ENCODE results near the gene HNF1B. TPM values are rescaled to one million over a fixed set of nuclear protein-coding genes. Genes with fewer than 3 reads are reported as not detected.

Gene HNF1B
- total RNA-seq, 1 experiment from 2014 or later = not detected

DNA sequence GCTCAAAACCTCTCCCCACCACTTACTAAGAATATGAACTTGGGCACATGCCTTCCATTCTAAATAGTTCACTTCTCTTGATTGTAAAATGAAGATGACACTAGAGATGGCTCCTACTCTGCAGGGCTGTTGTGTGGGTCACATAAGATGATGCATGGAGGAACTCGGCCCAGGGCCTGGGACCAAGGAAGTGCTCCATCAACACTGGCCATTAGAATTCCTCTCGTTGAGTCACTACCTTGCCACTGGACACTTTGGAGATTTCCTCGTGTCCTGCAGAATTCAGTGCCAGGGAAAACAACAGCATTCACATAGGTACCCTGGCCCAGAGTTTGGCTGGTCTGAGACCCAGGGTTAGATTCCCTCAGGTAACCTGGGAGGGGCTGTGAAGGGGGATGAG lies 18.6 kb downstream of the HNF1B start:
- CTCF ChIA-PET = no interaction called here
- H2AFZ ChIP-seq = no peak overlapping the region
- no peaks in the 10 kb centered on the region for H3K36me3 ChIP-seq (ENCODE audit: low read depth)
- no peaks in the 10 kb centered on the region for H3K9me2 ChIP-seq (ENCODE audit: insufficient read depth)
- DNase-seq = no peak
- no peaks in the 10 kb centered on the region for H3K79me2 ChIP-seq (ENCODE audit: low read depth)
- no TSS peak for BruUV-seq (replicated peaks)
- POLR2A ChIA-PET (ENCODE audit: unreplicated experiment) = no interaction called here
- H3K4me1 ChIP-seq (replicated peaks; ENCODE audit: insufficient read depth) = no peaks in the 10 kb centered on the region
- no peak overlapping the region for H3K27ac ChIP-seq
- H3K9me3 ChIP-seq (ENCODE audit: insufficient read depth, low read depth) = no peaks in the 10 kb centered on the region
- H4K20me1 ChIP-seq (ENCODE audit: insufficient read depth) = no peaks in the 10 kb centered on the region
- H3F3A ChIP-seq (ENCODE audit: insufficient read depth, low read depth) = no peaks in the 10 kb centered on the region
- intact Hi-C loops (cut with micrococcal nuclease; ENCODE audit: unreplicated experiment) = no loop called here
- H3K4me3 ChIP-seq = no peak overlapping the region
- no peak overlapping the region for H3K4me2 ChIP-seq
- H3K27me3 ChIP-seq (ENCODE audit: insufficient read depth, low read depth) = no peaks in the 10 kb centered on the region
- TF ChIP-seq EZH2 (IDR thresholded peaks at IDR 0.05; ENCODE audit: low read depth) = no peak
- TF ChIP-seq, protein P1, sequence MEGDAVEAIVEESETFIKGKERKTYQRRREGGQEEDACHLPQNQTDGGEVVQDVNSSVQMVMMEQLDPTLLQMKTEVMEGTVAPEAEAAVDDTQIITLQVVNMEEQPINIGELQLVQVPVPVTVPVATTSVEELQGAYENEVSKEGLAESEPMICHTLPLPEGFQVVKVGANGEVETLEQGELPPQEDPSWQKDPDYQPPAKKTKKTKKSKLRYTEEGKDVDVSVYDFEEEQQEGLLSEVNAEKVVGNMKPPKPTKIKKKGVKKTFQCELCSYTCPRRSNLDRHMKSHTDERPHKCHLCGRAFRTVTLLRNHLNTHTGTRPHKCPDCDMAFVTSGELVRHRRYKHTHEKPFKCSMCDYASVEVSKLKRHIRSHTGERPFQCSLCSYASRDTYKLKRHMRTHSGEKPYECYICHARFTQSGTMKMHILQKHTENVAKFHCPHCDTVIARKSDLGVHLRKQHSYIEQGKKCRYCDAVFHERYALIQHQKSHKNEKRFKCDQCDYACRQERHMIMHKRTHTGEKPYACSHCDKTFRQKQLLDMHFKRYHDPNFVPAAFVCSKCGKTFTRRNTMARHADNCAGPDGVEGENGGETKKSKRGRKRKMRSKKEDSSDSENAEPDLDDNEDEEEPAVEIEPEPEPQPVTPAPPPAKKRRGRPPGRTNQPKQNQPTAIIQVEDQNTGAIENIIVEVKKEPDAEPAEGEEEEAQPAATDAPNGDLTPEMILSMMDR (conservative IDR thresholded peaks at IDR 0.05) = no peak

- TF ChIP-seq, protein P1 (conservative IDR thresholded peaks at IDR 0.05) = no peak
- no peak for TF ChIP-seq EZH2 (IDR thresholded peaks at IDR 0.05; ENCODE audit: low read depth)
- BruUV-seq (replicated peaks) = no TSS peak
- POLR2A ChIA-PET (ENCODE audit: unreplicated experiment) = interaction anchor here (0.6 kb wide), 1 partner anchor 124 kb away, joined by 3 read pairs; no protein-coding TSS in a partner anchor
- no peaks in the 10 kb centered on the region for H4K20me1 ChIP-seq (ENCODE audit: insufficient read depth)
- H3K27ac ChIP-seq = no peak overlapping the region
- H2AFZ ChIP-seq = no peak overlapping the region
- H3K4me1 ChIP-seq (replicated peaks; ENCODE audit: insufficient read depth) = no peaks in the 10 kb centered on the region
- H3F3A ChIP-seq (ENCODE audit: insufficient read depth, low read depth) = no peaks in the 10 kb centered on the region
- no peak overlapping the region for H3K4me2 ChIP-seq
- no peaks in the 10 kb centered on the region for H3K27me3 ChIP-seq (ENCODE audit: insufficient read depth, low read depth)
- no peak for DNase-seq
- no peaks in the 10 kb centered on the region for H3K79me2 ChIP-seq (ENCODE audit: low read depth)
- no peak overlapping the region for H3K4me3 ChIP-seq
- H3K36me3 ChIP-seq (ENCODE audit: low read depth) = no peaks in the 10 kb centered on the region
- no peaks in the 10 kb centered on the region for H3K9me3 ChIP-seq (ENCODE audit: insufficient read depth, low read depth)
- H3K9me2 ChIP-seq (ENCODE audit: insufficient read depth) = no peaks in the 10 kb centered on the region
- CTCF ChIA-PET = no interaction called here
- intact Hi-C loops (cut with micrococcal nuclease; ENCODE audit: unreplicated experiment) = no loop called here
Measured at GRCh38 chr17:37725601-37726146, 19.2 kb downstream of the HNF1B start.

GRCh38 chr17:37725021-37725595 lies 19.8 kb downstream of the HNF1B start:
- no peak overlapping the region for H3K4me3 ChIP-seq
- no peaks in the 10 kb centered on the region for H4K20me1 ChIP-seq (ENCODE audit: insufficient read depth)
- no peaks in the 10 kb centered on the region for H3K36me3 ChIP-seq (ENCODE audit: low read depth)
- BruUV-seq (replicated peaks) = no TSS peak
- intact Hi-C loops (cut with micrococcal nuclease; ENCODE audit: unreplicated experiment) = no loop called here
- no peaks in the 10 kb centered on the region for H3K79me2 ChIP-seq (ENCODE audit: low read depth)
- ChIA-PET POLR2A (ENCODE audit: unreplicated experiment) (interaction anchor here (0.6 kb wide), 1 partner anchor 123 kb away, joined by 3 read pairs; no protein-coding TSS in a partner anchor), CTCF (no interaction called here)
- no peaks in the 10 kb centered on the region for H3K9me2 ChIP-seq (ENCODE audit: insufficient read depth)
- H3K9me3 ChIP-seq (ENCODE audit: insufficient read depth, low read depth) = no peaks in the 10 kb centered on the region
- H3F3A ChIP-seq (ENCODE audit: insufficient read depth, low read depth) = no peaks in the 10 kb centered on the region
- no peak overlapping the region for H2AFZ ChIP-seq
- no peak for TF ChIP-seq EZH2 (IDR thresholded peaks at IDR 0.05; ENCODE audit: low read depth)
- TF ChIP-seq, protein P1 (conservative IDR thresholded peaks at IDR 0.05) = no peak
- no peaks in the 10 kb centered on the region for H3K4me1 ChIP-seq (replicated peaks; ENCODE audit: insufficient read depth)
- H3K27me3 ChIP-seq (ENCODE audit: insufficient read depth, low read depth) = no peaks in the 10 kb centered on the region
- no peak overlapping the region for H3K4me2 ChIP-seq
- no peak for DNase-seq
- H3K27ac ChIP-seq = no peak overlapping the region
